ENCODE results near the gene EVA1C.

Gene EVA1C

DNA sequence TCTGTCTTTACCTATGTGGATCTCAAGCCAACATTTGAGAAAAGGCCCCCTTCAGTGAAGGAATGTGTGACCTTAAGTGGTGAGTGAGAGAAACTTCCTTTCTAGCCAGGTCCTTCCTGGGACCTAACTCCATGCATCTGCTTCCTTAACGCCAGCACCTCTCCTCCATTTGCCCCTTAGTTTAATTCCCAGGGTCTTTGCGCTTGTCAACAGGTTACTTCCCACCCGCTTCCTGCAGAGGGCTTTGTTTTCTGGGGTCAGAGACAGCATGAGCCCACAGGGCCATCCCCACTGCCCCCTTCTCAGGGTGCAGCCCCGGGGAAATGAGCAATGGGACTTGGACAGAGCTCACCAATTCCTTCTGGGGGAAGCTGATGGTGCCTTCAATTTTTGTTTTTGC, 54.8 kb downstream of the EVA1C start:
- TF ChIP-seq FOXM1 (IDR thresholded peaks at IDR 0.05; ENCODE audit: borderline replicate concordance, low read depth) (no peak), TCF12 (IDR thresholded peaks at IDR 0.05; ENCODE audit: low read depth) (no peak), TEAD4 (IDR thresholded peaks at IDR 0.05) (no peak), YY1 (IDR thresholded peaks at IDR 0.05; ENCODE audit: low read depth) (no peak), ZBTB7A (IDR thresholded peaks at IDR 0.05; ENCODE audit: low read depth) (no peak), RAD21 (IDR thresholded peaks at IDR 0.05; ENCODE audit: low read depth) (no peak), EP300 (IDR thresholded peaks at IDR 0.05; ENCODE audit: borderline replicate concordance) (no peak), TAF1 (IDR thresholded peaks at IDR 0.05; ENCODE audit: low read depth) (no peak), NFIC (IDR thresholded peaks at IDR 0.05) (no peak), EGR1 (IDR thresholded peaks at IDR 0.05) (no peak), CREB1 (IDR thresholded peaks at IDR 0.05; ENCODE audit: low read depth) (no peak), CEBPB (IDR thresholded peaks at IDR 0.05) (no peak)
- TF ChIP-seq, protein P1, sequence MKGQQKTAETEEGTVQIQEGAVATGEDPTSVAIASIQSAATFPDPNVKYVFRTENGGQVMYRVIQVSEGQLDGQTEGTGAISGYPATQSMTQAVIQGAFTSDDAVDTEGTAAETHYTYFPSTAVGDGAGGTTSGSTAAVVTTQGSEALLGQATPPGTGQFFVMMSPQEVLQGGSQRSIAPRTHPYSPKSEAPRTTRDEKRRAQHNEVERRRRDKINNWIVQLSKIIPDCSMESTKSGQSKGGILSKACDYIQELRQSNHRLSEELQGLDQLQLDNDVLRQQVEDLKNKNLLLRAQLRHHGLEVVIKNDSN (IDR thresholded peaks at IDR 0.05), result no peak
- TF ChIP-seq, protein P2, sequence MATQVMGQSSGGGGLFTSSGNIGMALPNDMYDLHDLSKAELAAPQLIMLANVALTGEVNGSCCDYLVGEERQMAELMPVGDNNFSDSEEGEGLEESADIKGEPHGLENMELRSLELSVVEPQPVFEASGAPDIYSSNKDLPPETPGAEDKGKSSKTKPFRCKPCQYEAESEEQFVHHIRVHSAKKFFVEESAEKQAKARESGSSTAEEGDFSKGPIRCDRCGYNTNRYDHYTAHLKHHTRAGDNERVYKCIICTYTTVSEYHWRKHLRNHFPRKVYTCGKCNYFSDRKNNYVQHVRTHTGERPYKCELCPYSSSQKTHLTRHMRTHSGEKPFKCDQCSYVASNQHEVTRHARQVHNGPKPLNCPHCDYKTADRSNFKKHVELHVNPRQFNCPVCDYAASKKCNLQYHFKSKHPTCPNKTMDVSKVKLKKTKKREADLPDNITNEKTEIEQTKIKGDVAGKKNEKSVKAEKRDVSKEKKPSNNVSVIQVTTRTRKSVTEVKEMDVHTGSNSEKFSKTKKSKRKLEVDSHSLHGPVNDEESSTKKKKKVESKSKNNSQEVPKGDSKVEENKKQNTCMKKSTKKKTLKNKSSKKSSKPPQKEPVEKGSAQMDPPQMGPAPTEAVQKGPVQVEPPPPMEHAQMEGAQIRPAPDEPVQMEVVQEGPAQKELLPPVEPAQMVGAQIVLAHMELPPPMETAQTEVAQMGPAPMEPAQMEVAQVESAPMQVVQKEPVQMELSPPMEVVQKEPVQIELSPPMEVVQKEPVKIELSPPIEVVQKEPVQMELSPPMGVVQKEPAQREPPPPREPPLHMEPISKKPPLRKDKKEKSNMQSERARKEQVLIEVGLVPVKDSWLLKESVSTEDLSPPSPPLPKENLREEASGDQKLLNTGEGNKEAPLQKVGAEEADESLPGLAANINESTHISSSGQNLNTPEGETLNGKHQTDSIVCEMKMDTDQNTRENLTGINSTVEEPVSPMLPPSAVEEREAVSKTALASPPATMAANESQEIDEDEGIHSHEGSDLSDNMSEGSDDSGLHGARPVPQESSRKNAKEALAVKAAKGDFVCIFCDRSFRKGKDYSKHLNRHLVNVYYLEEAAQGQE (IDR thresholded peaks at IDR 0.05; ENCODE audit: low read depth), result no peak
- TF ChIP-seq, protein P3, sequence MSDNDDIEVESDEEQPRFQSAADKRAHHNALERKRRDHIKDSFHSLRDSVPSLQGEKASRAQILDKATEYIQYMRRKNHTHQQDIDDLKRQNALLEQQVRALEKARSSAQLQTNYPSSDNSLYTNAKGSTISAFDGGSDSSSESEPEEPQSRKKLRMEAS (IDR thresholded peaks at IDR 0.05), result no peak

DNA sequence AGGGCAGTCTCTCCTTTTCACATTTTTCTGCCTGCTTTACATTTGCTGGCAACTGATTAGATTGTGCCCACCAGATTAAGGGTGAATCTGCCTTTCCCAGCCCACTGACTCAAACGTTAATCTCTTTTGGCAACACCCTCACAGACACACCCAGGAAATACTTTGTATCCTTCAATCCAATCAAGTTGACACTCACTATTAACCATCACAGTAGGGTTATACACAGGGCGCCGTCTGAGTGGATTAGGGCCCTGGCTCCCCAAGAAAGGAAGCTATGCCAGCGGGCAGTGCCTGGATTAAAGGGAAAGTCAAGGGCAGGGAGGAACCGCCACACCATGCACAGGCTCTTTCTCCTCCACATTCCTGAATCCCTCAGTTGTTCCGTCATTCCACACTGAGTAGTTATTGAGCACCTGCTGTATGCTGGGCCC, 56.2 kb downstream of the EVA1C start:
- no peak for TF ChIP-seq RAD21 (IDR thresholded peaks at IDR 0.05; ENCODE audit: low read depth)
- TF ChIP-seq TCF12 (IDR thresholded peaks at IDR 0.05; ENCODE audit: low read depth), result no peak
- TF ChIP-seq FOXM1 (IDR thresholded peaks at IDR 0.05; ENCODE audit: borderline replicate concordance, low read depth), result no peak
- TF ChIP-seq, protein P1 (IDR thresholded peaks at IDR 0.05), result no peak
- no peak for TF ChIP-seq CREB1 (IDR thresholded peaks at IDR 0.05; ENCODE audit: low read depth)

- TF ChIP-seq, protein P3 (IDR thresholded peaks at IDR 0.05), result no peak
- no peak for TF ChIP-seq EP300 (IDR thresholded peaks at IDR 0.05; ENCODE audit: borderline replicate concordance)
- TF ChIP-seq TEAD4 (IDR thresholded peaks at IDR 0.05), result no peak
- TF ChIP-seq, protein P1 (IDR thresholded peaks at IDR 0.05), result no peak
- TF ChIP-seq TAF1 (IDR thresholded peaks at IDR 0.05; ENCODE audit: low read depth), result no peak
- TF ChIP-seq, protein P2 (IDR thresholded peaks at IDR 0.05; ENCODE audit: low read depth), result no peak
- no peak for TF ChIP-seq NFIC (IDR thresholded peaks at IDR 0.05)
- TF ChIP-seq CREB1 (IDR thresholded peaks at IDR 0.05; ENCODE audit: low read depth), result no peak
- TF ChIP-seq FOXM1 (IDR thresholded peaks at IDR 0.05; ENCODE audit: borderline replicate concordance, low read depth), result no peak
- TF ChIP-seq CEBPB (IDR thresholded peaks at IDR 0.05), result no peak
- no peak for TF ChIP-seq ZBTB7A (IDR thresholded peaks at IDR 0.05; ENCODE audit: low read depth)
- no peak for TF ChIP-seq RAD21 (IDR thresholded peaks at IDR 0.05; ENCODE audit: low read depth)
These were observed 57.1 kb downstream of the EVA1C start for GRCh38 chr21:32469628-32470027.

DNA sequence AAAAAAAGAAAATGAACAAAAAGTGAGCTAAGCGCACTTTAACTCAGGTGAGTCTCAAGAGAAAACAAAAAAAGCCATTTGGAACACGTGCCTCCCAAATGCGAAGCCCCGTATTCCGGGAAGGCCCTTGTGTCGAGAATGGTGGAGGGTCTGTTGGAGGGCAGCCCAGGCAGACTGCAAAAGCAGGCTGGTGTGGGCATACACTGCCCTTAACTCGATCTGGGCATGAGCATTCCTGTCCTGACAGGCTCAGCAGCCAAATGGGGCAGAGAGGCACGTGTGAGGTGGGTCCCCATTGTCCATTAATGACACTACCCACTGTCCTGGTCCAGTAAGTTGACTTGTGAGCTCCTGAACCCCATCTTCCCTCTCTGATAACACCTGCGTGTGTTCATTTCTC, 57.7 kb downstream of the EVA1C start:
- TF ChIP-seq EP300 (IDR thresholded peaks at IDR 0.05; ENCODE audit: borderline replicate concordance), result no peak

- TF ChIP-seq EP300 (IDR thresholded peaks at IDR 0.05; ENCODE audit: borderline replicate concordance), result no peak
- TF ChIP-seq RAD21 (IDR thresholded peaks at IDR 0.05; ENCODE audit: low read depth), result no peak
- no peak for TF ChIP-seq YY1 (IDR thresholded peaks at IDR 0.05; ENCODE audit: low read depth)
- TF ChIP-seq EGR1 (IDR thresholded peaks at IDR 0.05), result no peak
- no peak for TF ChIP-seq TEAD4 (IDR thresholded peaks at IDR 0.05)
- TF ChIP-seq FOXM1 (IDR thresholded peaks at IDR 0.05; ENCODE audit: borderline replicate concordance, low read depth), result no peak
- TF ChIP-seq TCF12 (IDR thresholded peaks at IDR 0.05; ENCODE audit: low read depth), result no peak
- TF ChIP-seq, protein P2 (IDR thresholded peaks at IDR 0.05; ENCODE audit: low read depth), result no peak
- TF ChIP-seq, protein P3 (IDR thresholded peaks at IDR 0.05), result no peak
- TF ChIP-seq NFIC (IDR thresholded peaks at IDR 0.05), result no peak
- TF ChIP-seq TAF1 (IDR thresholded peaks at IDR 0.05; ENCODE audit: low read depth), result no peak
- TF ChIP-seq, protein P1 (IDR thresholded peaks at IDR 0.05), result no peak
- no peak for TF ChIP-seq CREB1 (IDR thresholded peaks at IDR 0.05; ENCODE audit: low read depth)
- TF ChIP-seq ZBTB7A (IDR thresholded peaks at IDR 0.05; ENCODE audit: low read depth), result no peak
- no peak for TF ChIP-seq CEBPB (IDR thresholded peaks at IDR 0.05)
These were observed 60.6 kb downstream of the EVA1C start for GRCh38 chr21:32472890-32473765.
